HG02623 (cell line): ENCODE measurements around the gene CFAP61.

ENCODE experiments used
- ATAC-seq: cut with Tn5 transposase; IDR thresholded peaks from one replicate; pipeline ENCODE4 v1.9.1; 2021; ENCODE audit warnings: moderate library complexity; ENCODE audit not compliant: unreplicated experiment

Gene CFAP61

GRCh38 chr20:20391115-20391514, 338.8 kb downstream of the CFAP61 start:
- no peak for ATAC-seq

- ATAC-seq: no peak
These were observed 339.4 kb downstream of the CFAP61 start for GRCh38 chr20:20391766-20392165.

GRCh38 chr20:20393207-20394120, 341.1 kb downstream of the CFAP61 start:
- ATAC-seq: no peak

GRCh38 chr20:20395087-20395486, 342.8 kb downstream of the CFAP61 start:
- ATAC-seq: no peak

- ATAC-seq: no peak
These were observed 343.7 kb downstream of the CFAP61 start for GRCh38 chr20:20395903-20396568.

GRCh38 chr20:20396794-20397193, 344.5 kb downstream of the CFAP61 start:
- ATAC-seq: no peak

- no peak for ATAC-seq
These were observed 345.8 kb downstream of the CFAP61 start for GRCh38 chr20:20398123-20398522.

- ATAC-seq: no peak
These were observed 347.5 kb downstream of the CFAP61 start for GRCh38 chr20:20399531-20400500.

GRCh38 chr20:20401991-20402390, 349.7 kb downstream of the CFAP61 start:
- ATAC-seq: no peak

GRCh38 chr20:20404633-20405032, 352.3 kb downstream of the CFAP61 start:
- no peak for ATAC-seq

- no peak for ATAC-seq
These were observed 353.3 kb downstream of the CFAP61 start for GRCh38 chr20:20405623-20406022.

GRCh38 chr20:20406306-20406705, 354.0 kb downstream of the CFAP61 start:
- ATAC-seq: no peak

GRCh38 chr20:20407891-20408805, 355.8 kb downstream of the CFAP61 start:
- ATAC-seq: no peak

- no peak for ATAC-seq
These were observed 357.0 kb downstream of the CFAP61 start for GRCh38 chr20:20409331-20409730.
